Activated naive CD4-positive, alpha-beta T cell treated with anti-CD3 and anti-CD28 coated beads, Interleukin-2, amount 10 ng/mL, durations not matched to agents 7 days and 5 days (primary cell): ENCODE results near the gene LUC7L2.
"Not testable (repeated sequence)": the region's sequence is repeated elsewhere in the genome, so short reads cannot be mapped to it uniquely, and the experiment has no call there.

Experiments used
- CTCF ChIA-PET: fragments of 350-600 bp; sonication (Branson Sonifier 250); formaldehyde crosslinking; loops from one replicate; lab custom pipeline; 2021; ENCODE audit warnings: antibody characterized with exemption; lab: Charles Lee
- DNase-seq: peaks from one replicate; pipeline ENCODE4 v3.0.0-alpha.2; 2020
- H3K27ac Mint-ChIP-seq: one replicate; pipeline ENCODE4 v1.8.0; 2021; ENCODE audit warnings: mild to moderate bottlenecking, moderate library complexity, mixed read lengths
- H3K27me3 Mint-ChIP-seq: one replicate; pipeline ENCODE4 v1.8.0; 2021; ENCODE audit warnings: mild to moderate bottlenecking, mixed read lengths
- H3K36me3 Mint-ChIP-seq: one replicate; pipeline ENCODE4 v1.8.0; 2021; ENCODE audit warnings: mixed read lengths
- H3K4me1 Mint-ChIP-seq: one replicate; pipeline ENCODE4 v1.8.0; 2021; ENCODE audit warnings: mixed read lengths
- H3K4me3 Mint-ChIP-seq: one replicate; pipeline ENCODE4 v1.8.0; 2021; ENCODE audit warnings: mild to moderate bottlenecking, moderate library complexity, mixed read lengths
- H3K9me3 Mint-ChIP-seq: one replicate; pipeline ENCODE4 v1.8.0; 2021; ENCODE audit warnings: mixed read lengths

LUC7L2 gene

DNA sequence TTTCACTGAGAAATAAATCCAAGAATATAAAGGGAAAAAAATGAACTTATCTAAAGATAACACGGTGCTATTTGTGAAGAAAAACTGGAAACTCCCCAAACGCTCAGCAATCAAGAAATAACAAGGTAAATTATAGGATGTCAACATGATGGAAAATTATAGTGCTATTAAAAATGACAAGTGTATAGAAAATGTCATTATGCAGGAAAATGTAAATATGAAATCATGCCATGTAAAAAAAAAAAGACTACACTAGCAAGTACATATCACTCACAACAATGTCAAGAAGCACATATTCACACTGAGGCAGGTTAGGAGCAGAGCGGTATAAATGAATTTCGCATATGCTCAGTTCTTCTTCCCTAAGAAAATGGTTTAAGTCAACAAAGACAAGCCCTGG, 96.1 kb downstream of the LUC7L2 start:
- Mint-ChIP-seq H3K4me3 (no peak overlapping the region), H3K27me3 (peaks cover 6% of the 10 kb centered on the region), H3K27ac (no peak overlapping the region), H3K36me3 (no peaks in the 10 kb centered on the region), H3K4me1 (no peaks in the 10 kb centered on the region), H3K9me3 (no peaks in the 10 kb centered on the region)
- CTCF ChIA-PET: no interaction called here
- DNase-seq: no peak

DNA sequence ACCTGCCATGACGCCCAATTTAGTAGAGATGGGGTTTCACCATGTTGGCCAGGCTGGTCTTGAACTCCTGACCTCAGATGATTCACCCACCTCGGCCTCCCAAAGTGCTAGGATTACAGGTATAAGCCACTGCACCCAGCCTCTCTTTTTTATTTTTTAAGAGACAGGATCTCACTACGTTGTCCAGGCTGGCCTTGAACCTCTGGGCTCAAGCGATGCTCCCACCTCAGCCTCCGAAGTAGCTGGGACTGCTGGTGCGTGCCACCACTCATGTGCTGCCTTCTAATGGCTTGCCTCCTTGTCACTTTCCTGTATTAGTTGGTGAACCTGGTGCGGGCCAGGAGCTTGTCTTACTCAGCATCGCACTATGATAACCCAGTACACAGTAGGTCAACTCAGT, 96.8 kb downstream of the LUC7L2 start:
- CTCF ChIA-PET: interaction anchor here (0.9 kb wide), 1 partner anchor 22 kb away, joined by 3 read pairs; no protein-coding TSS in a partner anchor
- Mint-ChIP-seq H3K27me3 (peaks cover 6% of the 10 kb centered on the region), H3K4me3 (no peak overlapping the region), H3K27ac (no peak overlapping the region), H3K9me3 (no peaks in the 10 kb centered on the region), H3K4me1 (no peaks in the 10 kb centered on the region), H3K36me3 (no peaks in the 10 kb centered on the region)
- no peak for DNase-seq

DNA sequence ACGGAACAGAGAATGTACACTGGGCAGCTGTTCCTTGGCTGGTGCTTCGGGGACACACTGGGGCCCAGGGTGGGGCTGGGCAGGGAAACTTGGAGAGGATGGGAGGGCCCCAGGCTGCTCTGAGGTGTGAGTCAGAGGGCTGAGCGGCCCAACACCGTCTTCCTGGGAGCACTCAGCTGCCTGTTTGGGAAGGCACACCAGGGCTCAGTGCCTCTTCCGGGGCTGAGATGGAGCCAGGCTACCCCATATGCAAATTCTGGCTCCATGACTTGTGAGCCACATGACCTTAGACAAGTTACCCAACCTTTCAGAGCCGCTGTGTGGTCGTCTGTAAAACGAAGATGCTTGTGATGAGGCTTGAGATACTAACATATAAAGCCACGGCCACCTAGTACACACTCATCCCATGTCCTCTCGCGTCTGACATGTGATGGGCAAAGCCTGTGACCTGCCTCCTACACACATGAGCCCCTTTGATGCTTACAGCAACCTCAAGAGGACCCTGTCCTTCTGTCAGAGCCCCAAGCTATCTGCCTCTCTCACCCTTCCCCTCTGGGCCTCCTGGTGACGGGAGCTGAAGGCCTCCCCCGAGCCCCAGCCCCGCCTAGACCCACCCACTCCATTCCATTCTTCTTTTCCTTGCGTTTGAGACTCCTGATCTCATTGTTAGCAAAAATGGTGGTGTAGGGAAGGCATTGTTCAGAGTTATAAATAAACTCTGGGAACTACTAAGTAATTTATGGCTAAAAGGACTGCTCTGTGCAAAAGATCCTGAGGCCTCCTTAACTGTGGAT, 97.7 kb downstream of the LUC7L2 start:
- DNase-seq: no peak
- H3K4me3 Mint-ChIP-seq: no peak overlapping the region
- no peaks in the 10 kb centered on the region for H3K4me1 Mint-ChIP-seq
- H3K9me3 Mint-ChIP-seq: no peaks in the 10 kb centered on the region
- peaks cover 10% of the 10 kb centered on the region for H3K27me3 Mint-ChIP-seq
- no peaks in the 10 kb centered on the region for H3K36me3 Mint-ChIP-seq
- no peak overlapping the region for H3K27ac Mint-ChIP-seq
- CTCF ChIA-PET: interaction anchor here (0.9 kb wide), 1 partner anchor 23 kb away, joined by 3 read pairs; no protein-coding TSS in a partner anchor

DNA sequence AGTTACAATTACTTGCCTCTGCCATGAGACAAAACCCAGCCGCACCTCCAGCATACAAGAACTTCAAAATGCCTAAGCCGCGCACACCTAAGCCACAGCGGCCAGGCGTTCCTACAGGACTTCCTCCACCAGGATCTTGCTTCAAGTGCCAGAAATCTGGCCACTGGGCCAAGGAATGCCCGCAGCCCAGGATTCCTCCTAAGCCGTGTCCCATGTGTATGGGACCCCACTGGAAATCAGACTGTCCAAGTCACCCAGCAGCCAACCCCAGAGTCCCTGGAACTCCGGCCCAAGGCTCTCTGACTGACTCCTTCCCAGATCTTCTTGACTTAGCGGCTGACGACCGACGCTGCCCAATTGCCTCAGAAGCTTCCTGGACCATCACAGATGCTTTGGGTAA, 103.7 kb downstream of the LUC7L2 start:
- H3K4me3 Mint-ChIP-seq, H3K4me1 Mint-ChIP-seq, H3K27me3 Mint-ChIP-seq, CTCF ChIA-PET, H3K27ac Mint-ChIP-seq, H3K9me3 Mint-ChIP-seq, H3K36me3 Mint-ChIP-seq, DNase-seq: not testable (repeated sequence)

- CTCF ChIA-PET, H3K4me1 Mint-ChIP-seq, H3K27ac Mint-ChIP-seq, DNase-seq, H3K9me3 Mint-ChIP-seq, H3K36me3 Mint-ChIP-seq, H3K4me3 Mint-ChIP-seq, H3K27me3 Mint-ChIP-seq: not testable (repeated sequence)
Measured at GRCh38 chr7:139464511-139464910, 104.8 kb downstream of the LUC7L2 start.

DNA sequence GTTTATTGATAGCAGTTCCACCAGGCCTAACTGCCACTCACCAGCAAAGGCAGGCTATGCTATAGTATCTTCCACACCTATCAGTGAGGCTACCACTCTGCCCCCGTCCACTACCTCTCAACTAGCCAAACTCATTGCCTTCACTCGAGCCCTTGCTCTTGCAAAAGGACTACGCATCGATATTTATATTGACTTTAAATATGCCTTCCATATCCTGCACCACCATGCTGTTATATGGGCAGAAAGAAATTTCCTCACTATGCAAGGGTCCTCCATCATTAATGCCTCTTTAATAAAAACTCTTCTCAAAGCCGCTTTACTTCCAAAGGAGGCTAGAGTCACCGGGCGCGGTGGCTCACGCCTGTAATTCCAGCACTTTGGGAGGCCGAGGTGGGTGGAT, 105.4 kb downstream of the LUC7L2 start:
- CTCF ChIA-PET, H3K36me3 Mint-ChIP-seq, H3K4me3 Mint-ChIP-seq, DNase-seq, H3K9me3 Mint-ChIP-seq, H3K27me3 Mint-ChIP-seq, H3K27ac Mint-ChIP-seq, H3K4me1 Mint-ChIP-seq: not testable (repeated sequence)

DNA sequence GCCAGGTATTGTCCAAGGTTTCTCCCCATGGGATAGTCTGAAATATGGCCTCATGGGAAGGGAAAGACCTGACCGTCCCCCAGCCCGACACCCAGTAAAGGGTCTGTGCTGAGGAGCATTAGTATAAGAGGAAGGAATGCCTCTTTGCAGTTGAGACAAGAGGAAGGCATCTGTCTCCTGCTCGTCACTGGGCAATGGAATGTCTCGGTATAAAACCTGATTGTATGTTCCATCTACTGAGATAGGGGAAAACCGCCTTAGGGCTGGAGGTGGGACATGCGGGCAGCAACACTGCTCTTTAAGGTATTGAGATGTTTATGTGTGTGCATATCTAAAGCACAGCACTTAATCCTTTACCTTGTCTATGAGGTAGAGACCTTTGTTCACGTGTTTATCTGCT, 108.0 kb downstream of the LUC7L2 start:
- H3K27me3 Mint-ChIP-seq, DNase-seq, H3K4me3 Mint-ChIP-seq, CTCF ChIA-PET, H3K27ac Mint-ChIP-seq, H3K36me3 Mint-ChIP-seq, H3K4me1 Mint-ChIP-seq, H3K9me3 Mint-ChIP-seq: not testable (repeated sequence)

GRCh38 chr7:139468281-139468680, 108.6 kb downstream of the LUC7L2 start:
- CTCF ChIA-PET, H3K4me1 Mint-ChIP-seq, DNase-seq, H3K36me3 Mint-ChIP-seq, H3K27ac Mint-ChIP-seq, H3K9me3 Mint-ChIP-seq, H3K27me3 Mint-ChIP-seq, H3K4me3 Mint-ChIP-seq: not testable (repeated sequence)

DNA sequence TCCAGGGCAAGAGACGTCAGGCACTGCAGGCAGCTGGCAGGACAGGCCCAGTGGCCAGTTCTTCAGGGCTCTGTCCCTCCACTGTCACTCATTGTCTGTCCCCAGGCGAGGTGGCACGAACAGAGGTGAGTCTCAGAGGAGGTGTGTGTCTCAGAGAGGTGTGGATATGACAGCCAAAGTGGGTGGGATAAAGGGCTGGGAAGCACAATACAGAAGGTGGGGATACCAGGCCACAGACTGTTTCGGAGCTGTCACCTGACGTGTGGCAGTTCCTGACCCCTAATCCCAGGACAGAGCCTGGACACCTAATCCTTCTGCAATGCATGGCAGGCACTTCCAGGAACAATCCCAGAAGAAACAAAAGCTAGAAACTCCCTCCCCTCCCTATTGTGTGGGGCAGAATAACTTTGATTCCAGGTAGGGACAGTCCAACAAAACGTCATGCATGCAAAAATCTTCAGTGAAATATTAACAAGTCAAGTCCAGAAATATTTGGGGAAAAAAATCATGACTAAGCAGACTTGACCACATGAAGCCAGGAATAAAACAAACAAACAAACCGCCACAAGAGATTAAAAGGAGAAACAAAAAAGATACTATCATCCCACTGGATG, 112.2 kb downstream of the LUC7L2 start:
- no peaks in the 10 kb centered on the region for H3K4me1 Mint-ChIP-seq
- H3K27ac Mint-ChIP-seq: no peak overlapping the region
- peaks cover 4% of the 10 kb centered on the region for H3K9me3 Mint-ChIP-seq
- DNase-seq: no peak
- H3K4me3 Mint-ChIP-seq: no peak overlapping the region
- CTCF ChIA-PET: interaction anchor here (0.6 to 1.0 kb wide), 2 partner anchors 11 to 784 kb away, joined by 3 read pairs; no protein-coding TSS in a partner anchor
- H3K36me3 Mint-ChIP-seq: no peaks in the 10 kb centered on the region
- peaks cover 4% of the 10 kb centered on the region for H3K27me3 Mint-ChIP-seq
